Measurements from ENCODE around the gene DLD.
"Not testable (repeated sequence)": the region's sequence is repeated elsewhere in the genome, so short reads cannot be mapped to it uniquely, and the experiment has no call there.

The DLD gene

DNA sequence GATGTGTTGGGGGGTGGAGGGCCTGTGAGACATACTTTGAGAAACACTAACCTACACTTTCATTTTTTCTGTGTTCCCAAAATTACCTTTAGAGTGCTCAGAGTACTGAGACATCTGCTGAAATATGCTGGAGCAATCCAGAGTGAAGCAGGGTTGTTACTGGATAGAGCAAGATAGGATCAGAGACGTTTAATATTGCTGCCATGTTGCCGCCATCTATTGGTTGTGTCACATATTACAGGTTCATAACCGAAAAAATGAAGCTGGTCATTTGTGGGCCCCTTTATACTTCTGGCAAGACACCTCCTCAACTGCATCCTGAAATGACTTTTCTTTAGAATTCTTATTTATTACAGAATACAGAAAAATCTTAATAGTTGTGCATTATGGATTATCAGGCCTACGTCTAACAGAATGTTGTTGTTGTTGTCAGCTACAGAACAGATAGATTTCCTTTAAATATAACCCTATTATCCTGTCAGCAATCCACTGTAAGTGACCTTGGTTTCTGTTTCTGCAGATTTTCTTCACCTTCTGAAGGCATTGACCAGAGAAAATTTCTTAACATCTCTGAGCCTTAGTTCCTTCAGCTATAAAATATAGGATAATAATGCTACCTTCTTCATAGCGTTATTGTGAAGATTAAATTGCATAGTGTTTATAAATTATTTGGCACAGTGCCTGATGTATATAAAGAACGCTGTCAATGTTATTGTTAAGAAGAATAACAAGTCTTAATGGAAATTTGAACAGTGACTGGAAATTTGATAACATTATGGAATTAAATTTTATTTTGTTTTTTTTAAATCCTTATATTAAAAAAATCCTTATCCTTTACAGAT, 16.2 kb upstream of the DLD start:
- DNase-seq = peak; percentile 34

GRCh38 chr7:107876916-107877315, 14.1 kb upstream of the DLD start:
- no peak for DNase-seq

DNA sequence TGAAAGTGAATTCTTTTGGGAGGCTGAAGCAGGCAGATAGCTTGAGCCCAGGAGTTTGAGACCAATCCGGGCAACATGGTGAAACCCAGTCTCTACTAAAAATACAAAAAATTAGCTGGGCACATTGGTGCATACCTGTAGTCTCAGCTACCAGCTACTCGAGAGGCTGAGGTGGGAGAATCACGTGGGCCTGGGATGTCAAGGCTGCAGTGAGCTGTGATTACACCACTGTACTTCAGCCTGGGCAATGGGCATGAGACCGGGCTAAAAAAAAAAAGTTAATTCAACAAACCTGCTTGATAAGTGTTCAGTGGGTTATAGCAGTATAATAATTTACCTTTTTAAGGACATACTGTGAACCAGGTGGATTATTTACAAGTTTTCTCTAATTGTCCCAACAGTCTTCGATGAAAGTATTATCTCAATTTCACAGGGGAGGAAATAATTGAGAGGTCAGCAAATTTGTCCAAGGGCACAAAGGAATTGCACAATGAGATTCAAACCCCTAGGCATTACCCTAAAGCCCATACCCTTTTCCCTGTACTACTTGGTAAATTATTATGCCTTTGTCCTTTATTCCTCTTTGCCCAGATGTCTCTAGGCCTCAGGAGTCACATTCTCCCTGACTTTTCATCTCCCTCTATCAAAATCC, 13.1 kb upstream of the DLD start:
- no peak for DNase-seq

GRCh38 chr7:107878636-107879035, 12.3 kb upstream of the DLD start:
- no peak for DNase-seq

- peak; percentile 24 for DNase-seq
These were observed 11.5 kb upstream of the DLD start for GRCh38 chr7:107879400-107880035.

- no peak for DNase-seq
These were observed 8.2 kb upstream of the DLD start for GRCh38 chr7:107882766-107883165.

- DNase-seq = no peak
These were observed 6.7 kb upstream of the DLD start for GRCh38 chr7:107884066-107884818.

DNA sequence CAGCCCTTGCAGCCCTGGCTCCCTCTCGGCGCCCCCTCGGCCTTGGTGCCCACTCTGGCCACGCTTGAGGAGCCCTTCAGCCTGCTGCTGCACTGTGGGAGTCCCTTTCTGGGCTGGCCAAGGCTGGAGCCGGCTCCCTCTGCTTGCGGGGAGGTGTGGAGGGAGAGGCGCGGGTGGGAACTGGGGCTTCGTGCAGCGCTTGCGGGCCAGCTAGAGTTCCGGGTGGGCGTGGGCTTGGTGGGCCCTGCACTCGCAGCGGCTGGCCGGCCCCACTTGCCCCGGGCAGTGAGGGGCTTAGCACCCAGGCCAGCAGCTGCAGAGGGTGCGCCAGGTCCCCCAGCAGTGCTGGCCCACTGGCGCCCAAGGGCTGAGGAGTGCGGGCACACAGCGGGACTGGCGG, 3.2 kb upstream of the DLD start:
- DNase-seq = not testable (repeated sequence)

- DNase-seq = no peak
These were observed 991 bp upstream of the DLD start for GRCh38 chr7:107889992-107890391.

DNA sequence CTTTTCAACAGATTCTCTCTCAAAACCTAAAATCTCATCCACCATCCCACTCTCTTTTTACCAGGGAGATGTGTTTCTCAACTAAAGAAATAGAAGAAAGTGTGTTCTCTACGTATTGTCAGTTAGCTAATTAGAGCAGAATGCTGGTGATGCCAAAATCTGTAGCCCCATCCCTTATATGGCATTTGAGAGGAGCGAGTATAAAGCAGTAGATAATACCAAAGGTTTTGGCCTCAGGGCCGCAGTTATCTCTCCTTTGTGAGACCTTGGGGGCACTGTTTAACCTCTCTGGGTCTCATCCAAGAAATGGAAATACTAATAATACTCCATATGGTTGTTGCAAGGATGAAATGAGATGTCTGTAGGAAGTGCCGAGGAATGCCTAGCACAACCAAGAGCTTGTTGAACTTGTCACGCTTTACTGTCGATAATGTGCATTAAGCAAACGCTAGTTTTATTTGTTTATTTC, 456 bp upstream of the DLD start:
- DNase-seq = no peak

DNA sequence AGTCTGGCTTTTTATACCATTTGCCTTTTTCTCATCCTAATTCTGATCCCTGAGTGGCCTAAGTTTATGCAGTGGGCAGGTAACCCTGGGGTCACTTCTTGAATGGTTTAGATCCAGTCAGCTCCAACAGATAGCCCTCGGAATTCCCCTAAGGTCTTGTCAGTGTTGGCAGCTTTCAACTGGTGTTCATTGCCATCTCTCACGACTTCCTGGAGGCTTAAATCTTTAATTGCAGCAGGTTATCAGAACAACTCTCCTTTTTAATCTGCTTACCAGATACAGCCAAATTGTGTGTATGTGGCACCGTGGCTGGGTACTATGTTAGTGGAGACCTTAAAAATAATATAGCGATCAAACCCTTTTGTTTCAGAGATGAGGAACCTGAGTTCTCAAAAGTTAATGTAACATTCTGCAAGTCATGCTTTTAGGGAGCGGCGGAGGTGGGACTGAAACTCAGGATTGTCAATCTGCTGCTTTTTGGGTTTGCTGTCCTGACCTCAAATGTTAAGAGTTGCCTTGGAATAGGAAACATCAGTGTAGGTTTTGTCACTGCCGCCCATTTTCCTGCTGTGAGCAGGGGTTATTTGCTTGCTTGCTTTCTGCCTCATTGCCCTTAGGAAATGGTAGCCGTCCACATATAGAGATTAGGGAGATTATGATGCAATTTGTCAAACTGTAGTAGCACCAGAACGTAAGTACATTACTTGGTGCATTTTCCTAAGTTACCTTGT, 818 bp downstream of the DLD start:
- no peak for DNase-seq

- not testable (repeated sequence) for DNase-seq
These were observed 1.4 kb downstream of the DLD start for GRCh38 chr7:107892367-107892741.

- no peak for DNase-seq
These were observed 8.1 kb downstream of the DLD start for GRCh38 chr7:107898997-107899594.

DNA sequence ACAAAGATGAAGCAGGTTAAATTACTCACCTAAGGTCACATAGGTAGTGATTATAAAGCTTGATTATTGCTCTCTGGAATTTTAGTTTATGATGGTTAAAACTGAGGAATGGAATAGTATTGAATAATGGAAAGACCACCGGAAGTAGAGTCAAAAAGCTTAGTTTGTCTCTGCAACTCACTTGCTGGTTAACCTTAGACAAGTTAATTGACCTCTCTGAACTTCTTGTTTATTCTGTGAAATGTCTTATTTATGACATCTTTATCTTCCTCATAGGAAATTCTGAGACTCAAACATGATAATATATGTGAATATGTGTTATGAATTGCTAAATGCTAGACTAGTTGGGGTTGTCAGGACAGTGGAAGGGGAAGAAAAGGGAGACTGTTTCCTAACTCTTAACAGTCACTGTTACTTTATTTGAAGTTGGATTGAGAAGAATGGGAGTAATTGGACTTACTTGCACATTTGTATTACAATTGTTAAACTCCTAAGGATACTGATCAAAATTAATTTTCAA, 9.6 kb downstream of the DLD start:
- DNase-seq = no peak

DNA sequence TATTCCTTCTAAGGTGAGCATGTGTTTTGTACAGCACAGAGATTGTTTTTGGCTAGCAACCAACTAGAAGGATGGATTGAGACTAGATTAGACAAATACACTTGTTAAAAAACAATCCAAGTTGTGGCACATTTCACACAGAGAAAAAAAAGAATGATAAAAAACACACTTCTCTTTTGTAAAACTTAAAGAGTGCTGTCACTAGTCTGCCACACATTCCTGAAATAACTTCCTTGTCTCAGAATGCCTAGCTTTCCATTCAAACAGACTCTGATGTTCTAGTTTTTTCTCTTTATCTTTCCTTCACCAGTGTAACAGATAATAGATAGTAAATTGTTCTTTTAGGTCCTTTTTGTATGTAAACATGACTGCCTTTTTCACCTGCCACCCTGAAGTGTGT, 11.4 kb downstream of the DLD start:
- no peak for DNase-seq

GRCh38 chr7:107907790-107908189, 16.8 kb downstream of the DLD start:
- DNase-seq = no peak

DNA sequence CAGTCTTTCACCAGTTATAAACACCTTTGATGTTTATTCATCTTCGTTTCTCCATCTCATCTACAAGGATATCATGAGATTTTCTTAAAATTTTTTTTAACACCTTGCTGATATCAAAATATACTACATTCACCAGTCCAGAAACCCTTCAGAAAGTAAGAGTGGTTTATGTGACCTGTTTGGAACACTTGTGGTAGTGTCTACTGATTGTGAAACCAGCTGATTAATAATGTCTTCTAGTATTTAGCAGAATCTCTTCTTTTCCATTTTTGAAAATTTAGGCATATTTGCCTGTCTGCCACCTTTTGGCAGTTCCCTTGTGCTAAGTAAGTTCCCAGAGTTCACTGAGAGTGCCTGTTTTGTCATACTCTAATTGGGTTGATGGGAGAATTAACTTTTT, 18.5 kb downstream of the DLD start:
- DNase-seq = no peak

DNA sequence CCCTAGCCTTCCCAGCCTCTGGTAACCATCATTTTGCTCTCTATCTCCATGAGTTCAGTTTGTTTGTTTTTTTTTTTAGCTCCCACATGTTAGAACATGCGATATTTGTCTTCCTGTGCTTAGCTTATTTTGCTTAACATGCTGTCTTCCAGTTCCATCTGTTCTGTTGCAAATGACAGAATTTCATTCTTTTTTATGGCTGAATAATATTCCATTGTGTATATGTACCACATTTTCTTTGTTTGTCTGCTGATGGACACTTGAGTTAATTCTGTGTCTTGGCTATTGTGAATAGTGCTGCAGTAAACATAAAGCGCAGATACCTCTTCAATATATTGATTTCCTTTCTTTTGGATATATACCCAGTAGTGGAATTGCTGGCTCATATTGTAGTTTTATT, 21.0 kb downstream of the DLD start:
- no peak for DNase-seq

GRCh38 chr7:107913851-107914250, 22.9 kb downstream of the DLD start:
- no peak for DNase-seq

- DNase-seq = no peak
These were observed 23.8 kb downstream of the DLD start for GRCh38 chr7:107914831-107915230.

- no peak for DNase-seq
These were observed 24.6 kb downstream of the DLD start for GRCh38 chr7:107915541-107915940.

Measured in GDM1 (cell line).